Lower lobe of right lung (tissue), 2 donors: ENCODE data around the gene APPL2. TPM values are rescaled to one million over a fixed set of nuclear protein-coding genes. Genes with fewer than 3 reads are reported as not detected.

Experiments
- ATAC-seq, 2 donors: fragments of 200-7000 bp; cut with Tn5 transposase; one replicate each; pipeline ENCODE4 v1.9.1; 2020 to 2022; ENCODE audit warnings: mild to moderate bottlenecking in 2 of 2, moderate library complexity in 2 of 2
- DNase-seq: peaks from one replicate; pipeline ENCODE4 v3.0.0-alpha.2; 2020
- H3K27ac ChIP-seq: fragments of 200-600 bp; one replicate; pipeline ENCODE4 v1.8.0; 2022
- H3K27me3 ChIP-seq: fragments of 200-600 bp; one replicate; pipeline ENCODE4 v1.8.0; 2022; ENCODE audit warnings: low read depth
- H3K36me3 ChIP-seq: fragments of 200-600 bp; one replicate; pipeline ENCODE4 v1.8.0; 2022; ENCODE audit warnings: mild to moderate bottlenecking
- H3K4me1 ChIP-seq: fragments of 200-600 bp; one replicate; pipeline ENCODE4 v1.8.0; 2022
- H3K4me3 ChIP-seq: fragments of 200-600 bp; one replicate; pipeline ENCODE4 v1.8.0; 2022; ENCODE audit warnings: mild to moderate bottlenecking
- H3K9me3 ChIP-seq: fragments of 200-600 bp; one replicate; pipeline ENCODE4 v1.8.0; 2022
- intact Hi-C: fragments of 100-400 bp; cut with DNase I; formaldehyde crosslinking; loops from one replicate; pipeline ENCODE4 v1.11.0; 2022
- total RNA-seq: library from RNA; stranded (reverse); fragmentation: NEBNext Ultra II Directional; extraction: Animal tissue kit (Norgen Biotek cat#: 25700); gene quantifications from one replicate; pipeline ENCODE4 v1.2.1, GENCODE V29; 2021
- TF ChIP-seq, protein P1 (sequence below): fragments of 200-600 bp; IDR thresholded peaks from one replicate; pipeline ENCODE4 v1.8.0; 2022; ENCODE audit warnings: antibody characterized with exemption, mild to moderate bottlenecking
- donor health status: DM: no; HTN: yes; CAD: no; lungs with severe emphysema.

Gene APPL2
- total RNA-seq, 1 donor from 2014 or later = 34.0 TPM

DNA sequence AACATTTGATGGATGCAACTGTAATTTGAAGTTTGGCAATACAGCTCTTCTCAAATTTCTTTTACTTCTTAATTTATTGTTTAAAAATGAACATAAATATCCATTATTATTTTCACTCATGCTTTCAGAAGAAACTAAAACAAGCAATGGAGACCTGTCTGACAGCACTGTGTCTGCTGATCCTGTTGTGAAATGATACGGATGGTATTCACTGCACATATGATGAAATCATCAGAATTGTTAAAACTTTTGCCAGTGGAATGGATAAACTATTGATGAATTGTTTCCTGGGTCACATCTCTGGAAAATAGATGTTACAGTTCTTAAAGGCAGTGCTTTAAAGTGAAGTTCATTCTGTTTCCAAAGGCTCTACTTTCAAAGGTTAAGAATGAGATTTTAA lies 69.2 kb downstream of the APPL2 start:
- Histone ChIP-seq H3K9me3 (no peaks in the 10 kb centered on the region), H3K4me3 (no peak overlapping the region), H3K4me1 (no peaks in the 10 kb centered on the region), H3K36me3 (peaks cover 91% of the 10 kb centered on the region), H3K27ac (no peak overlapping the region), H3K27me3 (no peaks in the 10 kb centered on the region)
- TF ChIP-seq, protein P1, sequence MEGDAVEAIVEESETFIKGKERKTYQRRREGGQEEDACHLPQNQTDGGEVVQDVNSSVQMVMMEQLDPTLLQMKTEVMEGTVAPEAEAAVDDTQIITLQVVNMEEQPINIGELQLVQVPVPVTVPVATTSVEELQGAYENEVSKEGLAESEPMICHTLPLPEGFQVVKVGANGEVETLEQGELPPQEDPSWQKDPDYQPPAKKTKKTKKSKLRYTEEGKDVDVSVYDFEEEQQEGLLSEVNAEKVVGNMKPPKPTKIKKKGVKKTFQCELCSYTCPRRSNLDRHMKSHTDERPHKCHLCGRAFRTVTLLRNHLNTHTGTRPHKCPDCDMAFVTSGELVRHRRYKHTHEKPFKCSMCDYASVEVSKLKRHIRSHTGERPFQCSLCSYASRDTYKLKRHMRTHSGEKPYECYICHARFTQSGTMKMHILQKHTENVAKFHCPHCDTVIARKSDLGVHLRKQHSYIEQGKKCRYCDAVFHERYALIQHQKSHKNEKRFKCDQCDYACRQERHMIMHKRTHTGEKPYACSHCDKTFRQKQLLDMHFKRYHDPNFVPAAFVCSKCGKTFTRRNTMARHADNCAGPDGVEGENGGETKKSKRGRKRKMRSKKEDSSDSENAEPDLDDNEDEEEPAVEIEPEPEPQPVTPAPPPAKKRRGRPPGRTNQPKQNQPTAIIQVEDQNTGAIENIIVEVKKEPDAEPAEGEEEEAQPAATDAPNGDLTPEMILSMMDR = no peak
- intact Hi-C loops = no loop called here
- no peak for DNase-seq
- no peak for ATAC-seq

DNA sequence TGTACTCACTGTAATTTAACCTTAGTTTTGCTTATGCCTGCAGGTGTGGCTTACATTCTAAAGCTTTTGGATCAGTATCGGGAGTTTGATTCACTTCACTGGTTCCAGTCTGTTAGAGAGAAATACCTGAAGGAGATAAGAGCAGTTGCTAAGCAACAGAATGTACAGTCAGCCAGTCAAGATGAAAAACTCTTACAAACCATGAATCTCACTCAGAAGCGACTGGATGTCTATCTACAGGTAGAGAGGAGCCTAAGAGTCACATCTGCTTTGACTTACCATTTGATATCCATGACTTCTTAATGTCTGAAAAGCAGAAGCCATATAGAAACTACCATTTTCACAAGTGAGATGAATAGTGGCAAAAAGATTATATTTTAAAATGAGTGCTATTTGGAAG lies 71.9 kb downstream of the APPL2 start:
- intact Hi-C loops = no loop called here
- H3K4me3 ChIP-seq = no peak overlapping the region

DNA sequence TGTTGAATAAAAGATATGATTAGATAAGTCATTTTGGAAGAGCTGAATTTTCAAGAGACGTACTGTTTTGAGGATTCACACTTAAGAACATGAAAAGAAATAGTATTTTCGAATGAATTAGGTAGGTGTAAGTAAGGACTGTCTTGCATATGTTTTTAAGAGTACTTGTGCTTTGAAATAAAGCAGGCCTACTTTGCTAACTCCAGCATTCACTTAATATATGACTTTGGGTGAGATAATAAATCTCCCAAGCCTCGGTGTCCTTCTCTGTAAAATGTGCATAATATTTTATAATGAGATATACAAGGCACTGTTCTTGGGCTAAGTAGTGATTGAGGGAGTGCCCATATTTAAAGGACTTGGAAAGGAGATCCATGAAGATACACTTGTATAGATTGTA lies 73.8 kb downstream of the APPL2 start:
- intact Hi-C loops = no loop called here

More for the DNA sequence above, 71.9 kb downstream of the APPL2 start:
- TF ChIP-seq, protein P1 = no peak
- Histone ChIP-seq H3K4me1 (no peaks in the 10 kb centered on the region), H3K27ac (no peak overlapping the region), H3K27me3 (no peaks in the 10 kb centered on the region), H3K9me3 (no peaks in the 10 kb centered on the region), H3K36me3 (peaks cover 96% of the 10 kb centered on the region)
- ATAC-seq (no peak), DNase-seq (no peak)

DNA sequence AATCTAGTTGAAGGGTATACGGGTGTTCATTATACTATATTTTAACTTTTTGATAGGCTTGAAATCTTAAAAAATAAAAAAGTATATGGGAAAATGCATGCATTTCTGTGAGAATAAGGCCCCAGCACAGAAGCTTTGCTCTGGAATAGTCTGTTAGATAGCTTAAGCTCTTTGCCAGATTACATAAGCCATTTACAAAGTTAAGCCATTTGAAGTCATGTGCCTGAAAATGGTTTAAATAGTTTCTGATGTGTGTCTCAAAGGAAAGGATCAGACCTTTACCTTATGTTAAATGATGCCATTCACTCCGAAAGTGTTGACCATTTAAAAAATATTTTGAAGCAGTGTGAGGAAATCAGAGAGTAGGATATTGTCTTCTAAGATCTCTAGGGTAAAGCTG lies 77.1 kb downstream of the APPL2 start:
- intact Hi-C loops = no loop called here
- no peaks in the 10 kb centered on the region for H3K27me3 ChIP-seq
- H3K4me1 ChIP-seq = no peaks in the 10 kb centered on the region
- H3K36me3 ChIP-seq = peaks cover 94% of the 10 kb centered on the region
- DNase-seq = no peak
- H3K27ac ChIP-seq = no peak overlapping the region
- no peak for ATAC-seq
- no peak overlapping the region for H3K4me3 ChIP-seq
- TF ChIP-seq, protein P1 = no peak
- H3K9me3 ChIP-seq = no peaks in the 10 kb centered on the region

More for the DNA sequence above, 73.8 kb downstream of the APPL2 start:
- H3K9me3 ChIP-seq = no peaks in the 10 kb centered on the region
- H3K4me1 ChIP-seq = no peaks in the 10 kb centered on the region
- no peak for DNase-seq
- no peak for ATAC-seq
- H3K4me3 ChIP-seq = no peak overlapping the region
- H3K27ac ChIP-seq = no peak overlapping the region
- H3K27me3 ChIP-seq = no peaks in the 10 kb centered on the region
- TF ChIP-seq, protein P1 = no peak
- peaks cover 97% of the 10 kb centered on the region for H3K36me3 ChIP-seq

DNA sequence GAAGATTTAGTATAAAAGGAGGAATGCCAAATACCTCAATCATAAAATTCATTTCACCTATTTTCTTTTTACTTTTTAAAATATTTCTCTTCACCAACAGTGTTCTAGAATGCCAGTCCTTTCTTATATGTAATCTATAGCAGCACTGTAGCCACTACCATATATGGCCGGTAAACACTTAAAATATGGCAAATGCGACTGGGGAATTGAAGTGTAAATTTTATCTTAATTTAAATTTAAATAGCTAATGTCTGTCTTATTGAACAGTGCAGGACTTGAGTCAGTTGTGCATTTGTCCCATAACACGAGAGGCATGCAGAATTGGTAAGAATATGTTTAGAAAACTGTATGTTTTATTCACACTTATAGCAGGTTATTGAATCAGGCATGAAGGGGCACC lies 78.4 kb downstream of the APPL2 start:
- DNase-seq (no peak), ATAC-seq (no peak)
- Histone ChIP-seq H3K4me1 (no peaks in the 10 kb centered on the region), H3K27ac (no peak overlapping the region), H3K27me3 (no peaks in the 10 kb centered on the region), H3K9me3 (no peaks in the 10 kb centered on the region), H3K36me3 (peaks cover 94% of the 10 kb centered on the region), H3K4me3 (no peak overlapping the region)
- intact Hi-C loops = no loop called here
- TF ChIP-seq, protein P1 = no peak

DNA sequence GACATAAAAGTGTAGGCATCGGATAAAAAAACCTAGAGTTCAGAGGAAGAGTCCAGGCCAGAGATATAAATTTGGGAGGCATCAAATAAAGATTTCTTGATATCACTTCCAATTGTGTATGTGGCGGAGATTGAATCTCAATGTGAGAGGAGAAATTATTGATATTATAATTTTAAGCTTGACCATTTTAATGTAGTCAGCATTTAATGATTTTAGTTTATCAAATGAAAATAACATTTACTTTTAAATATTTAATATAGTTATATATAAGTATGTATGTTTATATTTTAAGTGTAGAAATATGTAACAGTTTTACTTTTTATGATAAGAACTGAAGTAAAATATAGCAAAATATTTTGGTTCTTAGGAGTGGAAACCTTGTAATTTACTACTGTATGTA lies 79.7 kb downstream of the APPL2 start:
- Histone ChIP-seq H3K27ac (no peak overlapping the region), H3K4me1 (no peaks in the 10 kb centered on the region), H3K9me3 (no peaks in the 10 kb centered on the region), H3K4me3 (no peak overlapping the region), H3K36me3 (peaks cover 94% of the 10 kb centered on the region), H3K27me3 (no peaks in the 10 kb centered on the region)
- intact Hi-C loops = no loop called here
- TF ChIP-seq, protein P1 = no peak
- DNase-seq (no peak), ATAC-seq (no peak)
